Epithelial cell of proximal tubule (primary cell): ENCODE results near the gene MOCOS. TPM values are rescaled to one million over a fixed set of nuclear protein-coding genes. Genes with fewer than 3 reads are reported as not detected.

Experiments
- DNase-seq: peaks from one replicate; pipeline ENCODE4 v3.0.0-alpha.2; 2011; ENCODE audit warnings: low read depth
- H3K4me3 ChIP-seq: 2 replicates; pipeline ENCODE4 v1.5.1; 2011; ENCODE audit warnings: low read depth, mild to moderate bottlenecking, low read length
- CTCF ChIP-seq: conservative IDR thresholded peaks from 2 replicates; pipeline ENCODE4 v1.5.1; 2012; ENCODE audit warnings: low read depth, mild to moderate bottlenecking, low read length
- total RNA-seq: library from RNA; depleted of rRNA; stranded (reverse); fragments of >200 nt; gene quantifications from 2 replicates; pipeline ENCODE4 v1.2.3, GENCODE V29; 2015

The MOCOS gene
- total RNA-seq, 1 donor from 2014 or later: 5.7 TPM

- DNase-seq: no peak
- H3K4me3 ChIP-seq: no peak overlapping the region
- no peak for TF ChIP-seq CTCF
Observed at GRCh38 chr18:36191711-36192110, 4.4 kb downstream of the MOCOS start.

GRCh38 chr18:36194600-36195315, 7.5 kb downstream of the MOCOS start:
- DNase-seq: no peak
- TF ChIP-seq CTCF: no peak
- H3K4me3 ChIP-seq: no peak overlapping the region

- H3K4me3 ChIP-seq: no peak overlapping the region
- no peak for TF ChIP-seq CTCF
- no peak for DNase-seq
Observed at GRCh38 chr18:36195427-36196122, 8.3 kb downstream of the MOCOS start.

GRCh38 chr18:36196238-36196995, 9.1 kb downstream of the MOCOS start:
- no peak overlapping the region for H3K4me3 ChIP-seq
- DNase-seq: no peak
- no peak for TF ChIP-seq CTCF

GRCh38 chr18:36197511-36198166, 10.3 kb downstream of the MOCOS start:
- no peak for DNase-seq
- no peak overlapping the region for H3K4me3 ChIP-seq
- no peak for TF ChIP-seq CTCF

GRCh38 chr18:36199691-36200295, 12.5 kb downstream of the MOCOS start:
- no peak for TF ChIP-seq CTCF
- no peak for DNase-seq
- no peak overlapping the region for H3K4me3 ChIP-seq
